GM08714 (cell line): Measurements from ENCODE around the gene CLECL1.

Experiments used
- H3K4me3 ChIP-seq: fragments of 200-500 bp; sonication (Bioruptor generic); 2 replicates; pipeline ENCODE4 v1.5.1; 2014; ENCODE audit warnings: mild to moderate bottlenecking, low read length, inconsistent platforms
- ZNF274 ChIP-seq: IDR thresholded peaks from 2 replicates; pipeline ENCODE4 v1.6.1; 2012; ENCODE audit warnings: mild to moderate bottlenecking, low read depth, low read length

Gene CLECL1

DNA sequence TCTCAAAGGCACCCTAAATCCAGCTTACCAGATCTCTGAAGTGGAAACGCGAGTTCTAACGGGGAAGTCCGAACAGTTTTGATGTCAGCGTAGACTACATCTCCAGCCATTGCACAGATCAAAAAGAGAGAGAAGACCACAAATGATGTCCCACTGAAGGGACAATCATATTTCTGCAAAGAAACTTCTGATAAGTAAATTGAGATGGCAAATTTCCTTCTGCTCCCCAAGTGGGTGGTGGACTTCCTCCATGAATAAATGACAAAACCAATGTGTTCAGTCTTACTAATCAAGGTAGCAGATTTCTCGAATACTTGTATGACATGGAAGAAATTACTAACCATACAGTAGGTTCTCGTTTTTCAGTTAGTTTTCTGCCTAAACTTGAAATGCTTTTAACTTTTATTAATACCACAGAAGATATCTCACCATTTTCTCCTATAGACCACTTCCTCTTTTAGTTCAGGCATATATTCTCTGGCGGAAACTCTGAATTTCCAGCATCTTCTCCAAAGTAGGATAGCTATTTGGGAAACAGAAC, at the start of gene CLECL1:
Gene CLECL1, minus strand, starts transcription at position 177 of the 541 bp plus-strand sequence.
- peak within 1 kb of the TSS; percentile 99 for H3K4me3 ChIP-seq
- no peak for TF ChIP-seq ZNF274

GRCh38 chr12:9781360-9781759, 48.5 kb upstream of the CLECL1 start:
- no peak overlapping the region for H3K4me3 ChIP-seq
- no peak for TF ChIP-seq ZNF274

DNA sequence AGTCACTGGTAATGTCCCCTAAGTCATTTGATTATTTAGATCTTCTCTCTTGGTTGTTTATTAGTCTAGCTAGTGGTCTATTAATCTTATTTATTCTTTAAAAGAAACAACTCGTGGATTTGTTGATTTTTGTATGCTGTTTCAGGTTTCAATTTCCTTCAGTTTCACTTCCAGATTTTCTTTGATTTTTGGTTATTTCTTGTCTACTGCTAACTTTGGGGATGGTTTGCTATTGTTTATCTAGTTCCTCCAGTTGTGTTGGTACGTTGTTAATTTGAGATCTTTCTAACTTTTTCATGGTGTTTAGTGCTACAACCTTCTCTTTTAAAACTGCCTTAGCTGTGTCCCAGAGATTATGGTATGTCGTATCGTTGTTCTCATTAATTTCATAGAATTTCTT, 46.3 kb upstream of the CLECL1 start:
- no peak for TF ChIP-seq ZNF274
- H3K4me3 ChIP-seq = no peak overlapping the region

- TF ChIP-seq ZNF274 = no peak
- no peak overlapping the region for H3K4me3 ChIP-seq
Observed at GRCh38 chr12:9776781-9777180, 43.9 kb upstream of the CLECL1 start.

- no peak for TF ChIP-seq ZNF274
- no peak overlapping the region for H3K4me3 ChIP-seq
Observed at GRCh38 chr12:9773216-9773877, 40.5 kb upstream of the CLECL1 start.

- H3K4me3 ChIP-seq = no peak overlapping the region
- TF ChIP-seq ZNF274 = no peak
Observed at GRCh38 chr12:9763025-9763424, 30.1 kb upstream of the CLECL1 start.

- H3K4me3 ChIP-seq = no peak overlapping the region
Observed at GRCh38 chr12:9762369-9762768, 29.5 kb upstream of the CLECL1 start.

GRCh38 chr12:9761419-9761781, 28.5 kb upstream of the CLECL1 start:
- TF ChIP-seq ZNF274 = no peak

More at GRCh38 chr12:9762369-9762768, 29.5 kb upstream of the CLECL1 start:
- TF ChIP-seq ZNF274 = no peak

GRCh38 chr12:9760699-9761418, 28.0 kb upstream of the CLECL1 start, which contains the start of gene CD69:
Gene CD69, minus strand, starts transcription at chr12:9760901. Its CDS starts 81 bp downstream, at chr12:9760820.
- TF ChIP-seq ZNF274 = no peak
- peak within 1 kb of the TSS; percentile 74 for H3K4me3 ChIP-seq

More at GRCh38 chr12:9761419-9761781, 28.5 kb upstream of the CLECL1 start:
- peak overlapping the region; percentile 31; the same call in 1 of the 2 replicates for H3K4me3 ChIP-seq

DNA sequence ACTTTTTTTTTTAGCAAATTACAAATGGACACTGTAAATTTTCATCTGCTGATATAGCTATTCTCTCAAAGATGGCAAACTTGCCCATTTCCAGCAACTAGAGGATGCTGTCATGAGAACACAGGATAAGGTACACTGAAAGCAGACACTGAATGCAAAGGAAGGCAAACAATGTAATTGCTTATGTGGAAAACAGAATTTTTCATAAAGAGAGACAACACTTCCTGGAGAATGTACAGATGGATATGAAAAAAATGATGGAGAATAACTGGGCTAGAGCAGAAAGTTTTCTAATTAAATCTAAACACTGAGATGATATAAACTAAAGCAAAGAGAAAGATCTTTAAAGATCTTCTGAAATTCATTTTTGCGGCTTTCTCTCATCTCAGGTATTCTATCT, 27.2 kb upstream of the CLECL1 start:
- peak overlapping the region; percentile 74; the same call in 1 of the 2 replicates for H3K4me3 ChIP-seq
- no peak for TF ChIP-seq ZNF274

GRCh38 chr12:9759694-9760093, 26.8 kb upstream of the CLECL1 start:
- H3K4me3 ChIP-seq = peak overlapping the region; percentile 74; the same call in 1 of the 2 replicates
- no peak for TF ChIP-seq ZNF274

GRCh38 chr12:9758119-9758518, 25.2 kb upstream of the CLECL1 start:
- H3K4me3 ChIP-seq = peak overlapping the region; percentile 74

GRCh38 chr12:9757433-9758025, 24.6 kb upstream of the CLECL1 start:
- H3K4me3 ChIP-seq = peak overlapping the region; percentile 74; the same call in 1 of the 2 replicates
- no peak for TF ChIP-seq ZNF274

More at GRCh38 chr12:9758119-9758518, 25.2 kb upstream of the CLECL1 start:
- no peak for TF ChIP-seq ZNF274

- H3K4me3 ChIP-seq = no peak overlapping the region
- no peak for TF ChIP-seq ZNF274
Observed at GRCh38 chr12:9756706-9757105, 23.8 kb upstream of the CLECL1 start.

DNA sequence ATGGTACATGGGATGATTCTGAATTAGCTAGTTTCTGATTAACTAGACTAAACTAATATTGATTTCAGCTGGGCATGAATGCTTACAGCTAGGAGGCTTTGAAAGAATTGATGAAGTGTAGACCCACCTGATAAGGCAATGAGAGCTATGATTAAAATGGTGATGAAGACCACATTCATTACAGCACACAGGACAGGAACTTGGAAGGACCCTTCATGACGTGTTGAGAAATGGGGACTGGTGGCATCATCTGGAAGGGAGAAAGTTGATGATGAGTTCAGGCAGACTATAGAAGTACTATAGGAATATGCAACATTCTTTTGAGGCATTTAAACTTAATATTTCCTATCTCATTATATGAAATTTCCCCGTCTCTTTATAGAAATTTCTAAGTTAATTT, 23.3 kb upstream of the CLECL1 start:
- H3K4me3 ChIP-seq = no peak overlapping the region
- no peak for TF ChIP-seq ZNF274

- H3K4me3 ChIP-seq = no peak overlapping the region
- TF ChIP-seq ZNF274 = no peak
Observed at GRCh38 chr12:9755567-9755966, 22.7 kb upstream of the CLECL1 start.
